ENCODE data around the gene MYO5B.

DNA sequence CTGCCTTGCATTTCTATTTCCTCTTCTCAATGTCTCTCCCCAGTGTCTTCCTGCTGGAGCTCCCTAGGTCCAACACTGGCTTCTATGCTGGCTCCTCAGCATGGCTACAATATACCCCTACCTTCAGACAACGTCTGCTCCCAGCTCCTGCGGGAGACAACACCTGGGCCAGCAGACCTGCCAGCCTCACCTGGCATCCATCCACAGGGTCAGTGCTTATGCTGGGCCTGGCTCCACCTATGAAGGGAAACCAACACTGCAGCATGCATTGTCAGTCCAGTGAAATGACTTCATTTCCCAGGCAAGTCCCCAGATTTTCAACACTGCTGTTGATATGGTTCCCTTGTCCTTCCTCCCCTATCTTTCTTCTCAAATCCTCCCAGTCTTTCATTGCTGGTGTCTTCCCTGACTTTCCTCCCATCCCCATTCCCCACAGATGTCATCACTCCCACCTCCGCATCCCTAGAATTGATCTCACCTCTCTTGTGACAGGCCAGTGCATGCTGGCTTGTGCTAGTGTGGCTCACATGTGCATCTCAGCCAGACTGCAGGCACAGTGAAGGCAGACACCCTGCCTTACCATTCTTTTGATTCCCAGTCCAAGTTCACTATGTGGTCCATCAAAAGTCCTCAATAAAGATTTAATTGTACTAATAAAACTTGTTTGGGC lies 98.0 kb downstream of the MYO5B start:
- TF ChIP-seq, protein P1, sequence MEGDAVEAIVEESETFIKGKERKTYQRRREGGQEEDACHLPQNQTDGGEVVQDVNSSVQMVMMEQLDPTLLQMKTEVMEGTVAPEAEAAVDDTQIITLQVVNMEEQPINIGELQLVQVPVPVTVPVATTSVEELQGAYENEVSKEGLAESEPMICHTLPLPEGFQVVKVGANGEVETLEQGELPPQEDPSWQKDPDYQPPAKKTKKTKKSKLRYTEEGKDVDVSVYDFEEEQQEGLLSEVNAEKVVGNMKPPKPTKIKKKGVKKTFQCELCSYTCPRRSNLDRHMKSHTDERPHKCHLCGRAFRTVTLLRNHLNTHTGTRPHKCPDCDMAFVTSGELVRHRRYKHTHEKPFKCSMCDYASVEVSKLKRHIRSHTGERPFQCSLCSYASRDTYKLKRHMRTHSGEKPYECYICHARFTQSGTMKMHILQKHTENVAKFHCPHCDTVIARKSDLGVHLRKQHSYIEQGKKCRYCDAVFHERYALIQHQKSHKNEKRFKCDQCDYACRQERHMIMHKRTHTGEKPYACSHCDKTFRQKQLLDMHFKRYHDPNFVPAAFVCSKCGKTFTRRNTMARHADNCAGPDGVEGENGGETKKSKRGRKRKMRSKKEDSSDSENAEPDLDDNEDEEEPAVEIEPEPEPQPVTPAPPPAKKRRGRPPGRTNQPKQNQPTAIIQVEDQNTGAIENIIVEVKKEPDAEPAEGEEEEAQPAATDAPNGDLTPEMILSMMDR (IDR thresholded peaks at IDR 0.05 in 4 of 5, conservative IDR thresholded peaks at IDR 0.05 in 1 of 5), result no peak
- TF ChIP-seq POLR2A (IDR thresholded peaks at IDR 0.05), result no peak
